Dermis microvascular lymphatic vessel endothelial cell (primary cell): Measurements from ENCODE around the gene DOK7. TPM values are rescaled to one million over a fixed set of nuclear protein-coding genes. Genes with fewer than 3 reads are reported as not detected.
"Not testable (repeated sequence)": the region's sequence is repeated elsewhere in the genome, so short reads cannot be mapped to it uniquely, and the experiment has no call there.

ENCODE experiments used
- DNase-seq, 2 donors: peaks; one replicate each; pipeline versions ENCODE4 v3.0.0 to v3.0.0-alpha.2; 2010; ENCODE audit warnings: low read depth in 2 of 2
- total RNA-seq: library from RNA; depleted of rRNA; stranded (reverse); fragments of >200 nt; gene quantifications from 2 replicates; pipeline ENCODE4 v1.2.1, GENCODE V29; 2014

Gene DOK7
- total RNA-seq, 1 donor from 2014 or later, result not detected

GRCh38 chr4:3532751-3533422 is 69.8 kb downstream of the DOK7 start:
- DNase-seq, result no peak

- no peak for DNase-seq
These were observed 70.3 kb downstream of the DOK7 start for GRCh38 chr4:3533423-3533820.

- DNase-seq, result not testable (repeated sequence)
These were observed 72.7 kb downstream of the DOK7 start for GRCh38 chr4:3535812-3536211.

- not testable (repeated sequence) for DNase-seq
These were observed 75.8 kb downstream of the DOK7 start for GRCh38 chr4:3538906-3539305.

- not testable (repeated sequence) for DNase-seq
These were observed 80.3 kb downstream of the DOK7 start for GRCh38 chr4:3543415-3543814.

Other genes starting within 250 kb of the DOK7 start
- gene MSANTD1, start 214.1 kb upstream of the DOK7 start, total RNA-seq, result 0.13 and 0.26 TPM in 2 replicates
- 30.7 and 39.1 TPM in 2 replicates for gene RGS12, start 170.3 kb upstream of the DOK7 start, total RNA-seq
- under 0.01 and 0.13 TPM in 2 replicates for gene HGFAC, start 21.3 kb upstream of the DOK7 start, total RNA-seq
- gene LRPAP1, start 69.1 kb downstream of the DOK7 start, total RNA-seq, result 30.4 and 74.0 TPM in 2 replicates